Measurements from ENCODE around the gene LIAS. TPM values are rescaled to one million over a fixed set of nuclear protein-coding genes. Genes with fewer than 3 reads are reported as not detected.

The LIAS gene
- total RNA-seq, 1 experiment from 2014 or later, result 23.5 TPM

DNA sequence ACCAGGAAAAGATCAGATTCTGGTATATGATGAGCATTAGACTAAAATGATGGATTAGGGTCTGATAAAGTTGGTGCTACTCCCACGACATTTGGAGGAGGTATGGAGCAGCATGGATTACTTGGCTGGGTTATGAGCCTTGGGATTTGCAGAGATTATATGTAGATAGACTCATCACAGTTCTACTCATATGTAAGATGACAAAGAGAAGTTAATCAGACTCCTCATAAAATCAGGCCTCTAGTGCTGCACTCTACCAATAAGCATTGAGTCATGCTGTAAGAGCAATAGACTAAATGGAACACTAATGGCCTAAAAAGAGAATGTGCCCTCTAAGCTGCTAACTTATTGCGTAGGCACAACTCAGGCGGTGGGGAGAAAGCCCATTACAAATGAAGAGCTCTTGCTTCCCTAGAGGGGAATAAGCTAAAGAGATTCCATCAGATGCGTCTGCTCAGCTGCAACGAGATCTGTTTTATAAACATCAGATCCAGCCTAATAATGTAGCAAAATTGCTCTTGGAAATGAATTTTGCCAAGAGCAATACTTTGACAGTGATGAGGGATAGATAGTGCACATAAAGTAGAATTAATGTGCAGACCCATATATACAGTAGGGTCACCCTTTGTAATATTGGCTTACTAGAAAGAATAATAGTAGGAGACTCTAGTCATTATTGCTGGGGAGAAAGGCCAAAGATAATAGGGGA is 17.5 kb downstream of the LIAS start:
- H3K9ac ChIP-seq (ENCODE audit: low read length), result no peak overlapping the region
- TF ChIP-seq ZFX (IDR thresholded peaks at IDR 0.05), result no peak
- no peak for TF ChIP-seq CTCF (IDR thresholded peaks at IDR 0.05 in 2 of 3, conservative IDR thresholded peaks at IDR 0.05 in 1 of 3; ENCODE audit: borderline replicate concordance in 1 of 3, insufficient read depth in 1 of 3, low read depth in 2 of 3, low read length in 2 of 3)
- no peak for TF ChIP-seq CBX3 (IDR thresholded peaks at IDR 0.05; ENCODE audit: low read depth)
- no peak for TF ChIP-seq ZNF274 (IDR thresholded peaks at IDR 0.05; ENCODE audit: low read depth, low read length)
- TF ChIP-seq EZH2phosphoT487 (IDR thresholded peaks at IDR 0.05; ENCODE audit: borderline replicate concordance), result no peak
- no peak for TF ChIP-seq EGR1 (IDR thresholded peaks at IDR 0.05; ENCODE audit: low read depth)
- TF ChIP-seq, protein P1, sequence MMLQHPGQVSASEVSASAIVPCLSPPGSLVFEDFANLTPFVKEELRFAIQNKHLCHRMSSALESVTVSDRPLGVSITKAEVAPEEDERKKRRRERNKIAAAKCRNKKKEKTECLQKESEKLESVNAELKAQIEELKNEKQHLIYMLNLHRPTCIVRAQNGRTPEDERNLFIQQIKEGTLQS (IDR thresholded peaks at IDR 0.05), result no peak
- no peak for TF ChIP-seq TCF7L2 (IDR thresholded peaks at IDR 0.05; ENCODE audit: borderline replicate concordance, extremely low read depth, insufficient read depth, insufficient read length)
- no peak for TF ChIP-seq YY1 (IDR thresholded peaks at IDR 0.05; ENCODE audit: extremely low read depth, insufficient replicate concordance, low read depth, low read length)
- TF ChIP-seq EZH2 (IDR thresholded peaks at IDR 0.05), result no peak
- H2AFZ ChIP-seq (ENCODE audit: low read depth, low read length, poor library complexity, severe bottlenecking), result no peak overlapping the region
- H3K36me3 ChIP-seq (ENCODE audit: control insufficient read depth in 1 of 2, insufficient read depth in 2 of 2, low read length in 2 of 2), result peaks cover 6 to 11% of the 10 kb centered on the region in 2 experiments; a peak in 3 of 4 replicates
- H3K27me3 ChIP-seq (ENCODE audit: insufficient read depth, low read length), result no peaks in the 10 kb centered on the region
- H3K9me3 ChIP-seq (ENCODE audit: control insufficient read depth in 1 of 2, insufficient read depth in 1 of 2, low read depth in 1 of 2, low read length in 2 of 2), result no peaks in the 10 kb centered on the region
- CTCF ChIA-PET, result no interaction called here
- no peak overlapping the region for H3K4me3 ChIP-seq (replicated peaks in 1 of 2; ENCODE audit: low read depth in 1 of 2, low read length in 2 of 2)
- no peak for DNase-seq (ENCODE audit: low read depth, low spot score)
- RAD21 ChIA-PET (ENCODE audit: low non-redundant PET in 1 of 2, low total read pairs in 2 of 2, uncharacterized antibody in 2 of 2, unreplicated experiment in 2 of 2), result no interaction called here
- intact Hi-C loops (cut with micrococcal nuclease), result no loop called here
- H4K20me1 ChIP-seq (ENCODE audit: insufficient read depth), result no peaks in the 10 kb centered on the region
- no peaks in the 10 kb centered on the region for H3K4me1 ChIP-seq (ENCODE audit: control insufficient read depth in 1 of 2, insufficient read depth in 2 of 2, low read length in 2 of 2)
- H3K27ac ChIP-seq (ENCODE audit: low read depth, low read length), result no peak overlapping the region
- no peak overlapping the region for H3K4me2 ChIP-seq (ENCODE audit: low read length)
- no TSS peak for BruUV-seq (replicated peaks)
- no peaks in the 10 kb centered on the region for H3K9me2 ChIP-seq (ENCODE audit: insufficient read depth)
- H3K79me2 ChIP-seq (ENCODE audit: insufficient read depth, low read length), result no peaks in the 10 kb centered on the region
- POLR2A ChIA-PET, result no interaction called here
- ATAC-seq, result no peak
